Right cardiac atrium (tissue), 5 donors: ENCODE data around the gene TENM4. TPM values are rescaled to one million over a fixed set of nuclear protein-coding genes. Genes with fewer than 3 reads are reported as not detected.
A peak's percentile ranks its signal among the peaks of the same experiment; 100 is the strongest.
"Not testable (repeated sequence)": the region's sequence is repeated elsewhere in the genome, so short reads cannot be mapped to it uniquely, and the experiment has no call there.

Source experiments
- ATAC-seq, 2 donors: fragments of 200-7000 bp; cut with Tn5 transposase; one replicate each; pipeline versions ENCODE4 v1.8.0 to v1.9.1; 2020; ENCODE audit warnings: moderate library complexity in 2 of 2, mild to moderate bottlenecking in 1 of 2
- DNase-seq, 3 donors: peaks; one replicate each; pipeline ENCODE4 v3.0.0-alpha.2; 2020
- H3K27ac ChIP-seq: one replicate; pipeline ENCODE4 v1.5.1; 2013; ENCODE audit warnings: mild to moderate bottlenecking, low read length, control low read depth, moderate library complexity
- H3K27me3 ChIP-seq: one replicate; pipeline ENCODE4 v1.6.1; 2013; ENCODE audit not compliant: control insufficient read depth, insufficient read depth
- H3K4me1 ChIP-seq: one replicate; pipeline ENCODE4 v1.6.1; 2013; ENCODE audit warnings: low read length; ENCODE audit not compliant: control insufficient read depth, insufficient read depth
- H3K4me3 ChIP-seq: one replicate; pipeline ENCODE4 v1.5.1; 2013; ENCODE audit warnings: low read length, control low read depth
- H3K9me3 ChIP-seq: one replicate; pipeline ENCODE4 v1.6.1; 2013; ENCODE audit warnings: low read length; ENCODE audit not compliant: control insufficient read depth
- WGBS: extraction: QIAGEN DNeasy Blood & Tissue Kit; methylation state at CpG from one replicate; pipeline ENCODE4 v1.1.7; 2013; 5-methylcytosine and 5-hydroxymethylcytosine counted together
- intact Hi-C, 4 donors: fragments of 100-400 bp; cut with DNase I; formaldehyde crosslinking; loops; one replicate each; pipeline versions ENCODE4 v1.11.0 to v1.14.0; 2022 to 2023
- polyA plus RNA-seq: library from polyadenylated mRNA; stranded (reverse); fragments of 200-250 nt; gene quantifications from one replicate; pipeline ENCODE4 v1.2.3, GENCODE V29; 2013
- total RNA-seq, 4 donors: library from RNA; stranded (reverse); fragmentation: NEBNext Ultra II Directional; extraction: Animal tissue kit (Norgen Biotek cat#: 25700); gene quantifications; one replicate each; pipeline ENCODE4 v1.2.1, GENCODE V29; 2021
- donor health status: healthy with polysubstance abuse.
- donor health status: DM: no; HTN: yes; CAD: no.
- donor health status: DM: no; HTN: no; CAD: no.
- donor health status: DM: no; HTN: yes; CAD: no; lungs with severe emphysema.
- donor health status: DM: yes; HTN: yes; CAD: no.

Gene TENM4
- total and polyA plus RNA-seq, 5 donors, result 0.26 to 2.3 (median 0.71) TPM

- ATAC-seq, result peak in 1 of 2 donors; percentile 40
- H3K4me3 ChIP-seq, result no peak overlapping the region
- H3K27me3 ChIP-seq, result peaks cover 2% of the 10 kb centered on the region
- intact Hi-C loops, result no loop called here
- no peaks in the 10 kb centered on the region for H3K4me1 ChIP-seq
- no peak for DNase-seq
- WGBS, result 42% methylated on average over 3 of the region's 3 CpGs
- no peak overlapping the region for H3K27ac ChIP-seq
- H3K9me3 ChIP-seq, result no peaks in the 10 kb centered on the region
Observed at GRCh38 chr11:78981153-78981552, 459.7 kb downstream of the TENM4 start.

GRCh38 chr11:78978831-78979230 lies 462.0 kb downstream of the TENM4 start:
- Histone ChIP-seq H3K27ac (no peak overlapping the region), H3K9me3 (no peaks in the 10 kb centered on the region), H3K4me3 (no peak overlapping the region), H3K27me3 (peaks cover 2% of the 10 kb centered on the region), H3K4me1 (no peaks in the 10 kb centered on the region)
- intact Hi-C loops, result no loop called here
- DNase-seq (no peak), ATAC-seq (no peak)
- 80% methylated on average over 2 of the region's 2 CpGs for WGBS

DNA sequence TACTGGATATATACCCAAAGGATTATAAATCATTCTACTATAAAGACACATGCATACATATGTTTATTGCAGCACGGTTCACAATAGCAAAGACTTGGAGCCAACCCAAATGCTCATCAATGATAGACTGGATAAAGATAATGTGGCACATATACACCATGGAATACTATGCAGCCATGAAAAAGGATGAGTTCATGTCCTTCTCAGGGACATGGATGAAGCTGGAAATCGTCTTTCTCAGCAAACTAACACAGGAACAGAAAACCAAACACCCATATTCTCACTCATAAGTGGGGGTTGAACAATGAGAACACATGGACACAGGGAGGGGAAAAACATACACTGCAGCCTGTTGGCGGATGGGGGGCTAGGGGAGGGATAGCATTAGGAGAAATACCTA lies 463.0 kb downstream of the TENM4 start:
- H3K27ac ChIP-seq, H3K27me3 ChIP-seq, H3K9me3 ChIP-seq, ATAC-seq, H3K4me1 ChIP-seq, H3K4me3 ChIP-seq, DNase-seq, intact Hi-C loops: not testable (repeated sequence)
- 91% methylated on average over 3 of the region's 3 CpGs for WGBS

GRCh38 chr11:78977009-78977408 lies 463.8 kb downstream of the TENM4 start:
- Histone ChIP-seq H3K27me3 (peaks cover 2% of the 10 kb centered on the region), H3K4me1 (no peaks in the 10 kb centered on the region), H3K9me3 (no peaks in the 10 kb centered on the region), H3K27ac (no peak overlapping the region), H3K4me3 (no peak overlapping the region)
- DNase-seq (no peak), ATAC-seq (no peak)
- intact Hi-C loops, result no loop called here
- WGBS, result 88% methylated on average over 3 of the region's 3 CpGs

DNA sequence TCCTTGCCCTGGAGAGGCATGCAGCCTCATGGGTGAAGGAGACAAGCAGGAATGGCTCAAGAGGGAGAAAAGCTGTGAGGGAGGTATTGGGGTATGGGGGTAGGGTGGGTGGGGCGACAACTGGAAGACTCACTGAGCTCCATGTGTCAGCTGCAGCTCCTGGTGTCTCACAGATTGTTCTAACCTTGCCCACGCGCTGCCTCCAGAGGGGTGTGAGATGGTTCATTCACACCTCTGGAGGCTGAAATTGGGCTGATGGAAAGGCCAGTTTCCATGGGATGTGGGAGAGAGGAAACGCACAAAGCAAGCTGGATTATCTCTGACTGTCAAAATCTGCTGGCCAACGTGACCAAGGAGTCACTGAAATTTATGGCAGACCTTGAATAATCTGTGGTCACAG lies 465.7 kb downstream of the TENM4 start:
- ATAC-seq (no peak), DNase-seq (no peak)
- Histone ChIP-seq H3K27me3 (peaks cover 2% of the 10 kb centered on the region), H3K4me1 (no peaks in the 10 kb centered on the region), H3K27ac (no peak overlapping the region), H3K9me3 (no peaks in the 10 kb centered on the region), H3K4me3 (no peak overlapping the region)
- 74% methylated on average over 5 of the region's 5 CpGs for WGBS
- intact Hi-C loops, result no loop called here

GRCh38 chr11:78973876-78974275 lies 467.0 kb downstream of the TENM4 start:
- Histone ChIP-seq H3K9me3 (no peaks in the 10 kb centered on the region), H3K27me3 (peaks cover 2% of the 10 kb centered on the region), H3K4me1 (no peaks in the 10 kb centered on the region), H3K27ac (no peak overlapping the region), H3K4me3 (no peak overlapping the region)
- WGBS, result 83% methylated on average over 1 of the region's 1 CpG
- ATAC-seq (no peak), DNase-seq (no peak)
- intact Hi-C loops, result no loop called here

DNA sequence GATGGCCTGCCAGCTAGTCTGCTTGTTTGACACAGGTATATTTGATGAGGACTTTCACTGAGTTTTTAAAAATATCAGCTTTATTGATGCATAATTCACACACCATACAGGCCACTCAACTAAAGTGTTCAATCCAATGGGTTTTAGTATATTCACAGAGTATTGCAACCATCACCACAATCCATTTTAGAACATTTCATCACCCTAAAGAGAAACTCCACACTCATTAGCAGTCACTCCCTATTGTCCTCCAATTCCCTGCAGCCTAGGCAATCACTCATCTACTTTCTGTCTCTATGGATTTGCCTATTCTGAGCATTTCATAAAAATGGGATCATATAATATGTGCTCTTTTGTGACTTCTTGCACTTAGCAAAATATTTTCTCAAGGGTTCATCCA lies 468.2 kb downstream of the TENM4 start:
- H3K4me3 ChIP-seq, result no peak overlapping the region
- H3K9me3 ChIP-seq, result no peaks in the 10 kb centered on the region
- ATAC-seq, result no peak
- H3K27ac ChIP-seq, result no peak overlapping the region
- H3K27me3 ChIP-seq, result peaks cover 2% of the 10 kb centered on the region
- no peaks in the 10 kb centered on the region for H3K4me1 ChIP-seq
- intact Hi-C loops, result no loop called here
- DNase-seq, result no peak

GRCh38 chr11:78972177-78972576 lies 468.7 kb downstream of the TENM4 start:
- ATAC-seq, result no peak
- no peaks in the 10 kb centered on the region for H3K4me1 ChIP-seq
- peaks cover 2% of the 10 kb centered on the region for H3K27me3 ChIP-seq
- H3K9me3 ChIP-seq, result no peaks in the 10 kb centered on the region
- 88% methylated on average over 7 of the region's 7 CpGs for WGBS
- intact Hi-C loops, result no loop called here
- DNase-seq, result no peak
- H3K27ac ChIP-seq, result no peak overlapping the region
- H3K4me3 ChIP-seq, result no peak overlapping the region

GRCh38 chr11:78967811-78968210 lies 473.0 kb downstream of the TENM4 start:
- Histone ChIP-seq H3K4me3 (no peak overlapping the region), H3K27ac (no peak overlapping the region), H3K27me3 (no peaks in the 10 kb centered on the region), H3K4me1 (no peaks in the 10 kb centered on the region), H3K9me3 (no peaks in the 10 kb centered on the region)
- intact Hi-C loops, result loop anchor here in 1 of 4 donors (10.0 kb wide), 1 partner anchor 173 kb away; no protein-coding TSS in a partner anchor
- ATAC-seq (no peak), DNase-seq (no peak)
- WGBS, result 89% methylated on average over 3 of the region's 3 CpGs

GRCh38 chr11:78965432-78965831 lies 475.4 kb downstream of the TENM4 start:
- Histone ChIP-seq H3K27ac (no peak overlapping the region), H3K4me3 (no peak overlapping the region), H3K4me1 (no peaks in the 10 kb centered on the region), H3K27me3 (no peaks in the 10 kb centered on the region), H3K9me3 (no peaks in the 10 kb centered on the region)
- intact Hi-C loops, result loop anchor here in 1 of 4 donors (10.0 kb wide), 1 partner anchor 171 kb away; no protein-coding TSS in a partner anchor
- DNase-seq (no peak), ATAC-seq (no peak)
- 84% methylated on average over 8 of the region's 8 CpGs for WGBS

GRCh38 chr11:78961937-78962701 lies 478.7 kb downstream of the TENM4 start:
- ATAC-seq (peak; percentile 32 to 63), DNase-seq (peak; percentile 31 to 65 (median 60))
- no peak overlapping the region for H3K4me3 ChIP-seq
- no peaks in the 10 kb centered on the region for H3K27me3 ChIP-seq
- no peak overlapping the region for H3K27ac ChIP-seq
- intact Hi-C loops, result loop anchor here in 1 of 4 donors (10.0 kb wide), 1 partner anchor 167 kb away; no protein-coding TSS in a partner anchor
- WGBS, result 11% methylated on average over 36 of the region's 36 CpGs
- H3K9me3 ChIP-seq, result no peaks in the 10 kb centered on the region
- no peaks in the 10 kb centered on the region for H3K4me1 ChIP-seq
